ENCODE measurements around the gene TBRG1. TPM values are rescaled to one million over a fixed set of nuclear protein-coding genes. Genes with fewer than 3 reads are reported as not detected.

The TBRG1 gene, protein sequence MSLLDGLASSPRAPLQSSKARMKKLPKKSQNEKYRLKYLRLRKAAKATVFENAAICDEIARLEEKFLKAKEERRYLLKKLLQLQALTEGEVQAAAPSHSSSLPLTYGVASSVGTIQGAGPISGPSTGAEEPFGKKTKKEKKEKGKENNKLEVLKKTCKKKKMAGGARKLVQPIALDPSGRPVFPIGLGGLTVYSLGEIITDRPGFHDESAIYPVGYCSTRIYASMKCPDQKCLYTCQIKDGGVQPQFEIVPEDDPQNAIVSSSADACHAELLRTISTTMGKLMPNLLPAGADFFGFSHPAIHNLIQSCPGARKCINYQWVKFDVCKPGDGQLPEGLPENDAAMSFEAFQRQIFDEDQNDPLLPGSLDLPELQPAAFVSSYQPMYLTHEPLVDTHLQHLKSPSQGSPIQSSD
- 44.9 TPM for total RNA-seq
- long read RNA-seq, full-length matches to known transcripts = 46 of 96 reads
- long read RNA-seq, partial matches to known transcripts = 8 of 96 reads
- long read RNA-seq, other reads (novel, unspliced or antisense) = 42 of 96 reads

DNA sequence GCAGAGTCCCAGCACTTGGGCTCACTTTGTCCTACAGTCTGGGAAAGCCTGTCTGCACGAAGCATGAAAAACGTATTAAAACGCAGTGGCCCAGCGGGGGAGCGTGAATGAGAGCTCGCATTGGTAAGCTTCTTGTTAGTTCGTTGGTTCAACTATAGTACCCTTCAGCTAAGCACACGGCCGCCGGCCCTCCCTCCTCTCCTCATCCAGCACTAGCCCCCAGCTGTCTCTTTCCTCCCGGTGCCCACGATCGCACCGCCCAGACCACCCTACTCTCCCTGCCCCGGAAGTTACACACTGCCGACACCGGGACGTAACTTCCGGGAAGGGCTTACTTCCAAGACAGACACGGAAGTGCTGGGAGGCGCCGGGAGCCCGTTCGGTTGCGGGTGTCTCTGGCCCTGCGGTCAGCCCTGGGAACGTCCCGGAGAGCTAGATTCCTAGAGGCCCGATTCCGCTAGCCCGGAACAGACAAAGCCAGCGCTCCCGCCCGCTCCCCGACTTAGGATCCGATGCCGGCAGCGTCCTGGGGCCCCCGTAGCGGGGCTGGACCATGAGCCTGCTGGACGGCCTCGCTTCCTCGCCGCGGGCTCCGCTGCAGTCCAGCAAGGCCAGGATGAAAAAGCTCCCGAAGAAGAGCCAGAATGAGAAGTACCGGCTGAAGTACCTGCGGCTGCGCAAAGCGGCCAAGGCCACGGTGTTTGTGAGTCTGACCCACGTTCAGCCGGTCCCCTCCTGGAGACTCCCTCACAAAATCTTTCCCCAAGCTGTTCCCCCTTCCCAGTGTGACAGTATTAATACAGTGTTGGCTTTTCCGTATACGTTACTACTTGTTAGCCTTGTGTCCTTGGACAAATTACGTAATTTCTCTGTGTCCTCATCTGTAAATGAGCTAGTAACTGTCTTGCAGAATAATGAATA, at the start of gene TBRG1:
TBRG1 (plus strand) TSS at position 334 of the 921 bp plus-strand sequence; CDS start at position 554, 220 bp downstream.
- H3K4me3 ChIP-seq = peak within 1 kb of the TSS; percentile 92
- peaks cover 29% of the 10 kb centered on the region for H3K36me3 ChIP-seq
- H3K4me1 ChIP-seq = peaks cover 22% of the 10 kb centered on the region
- peak; percentile 98 for ATAC-seq
- TF ChIP-seq, protein P1, sequence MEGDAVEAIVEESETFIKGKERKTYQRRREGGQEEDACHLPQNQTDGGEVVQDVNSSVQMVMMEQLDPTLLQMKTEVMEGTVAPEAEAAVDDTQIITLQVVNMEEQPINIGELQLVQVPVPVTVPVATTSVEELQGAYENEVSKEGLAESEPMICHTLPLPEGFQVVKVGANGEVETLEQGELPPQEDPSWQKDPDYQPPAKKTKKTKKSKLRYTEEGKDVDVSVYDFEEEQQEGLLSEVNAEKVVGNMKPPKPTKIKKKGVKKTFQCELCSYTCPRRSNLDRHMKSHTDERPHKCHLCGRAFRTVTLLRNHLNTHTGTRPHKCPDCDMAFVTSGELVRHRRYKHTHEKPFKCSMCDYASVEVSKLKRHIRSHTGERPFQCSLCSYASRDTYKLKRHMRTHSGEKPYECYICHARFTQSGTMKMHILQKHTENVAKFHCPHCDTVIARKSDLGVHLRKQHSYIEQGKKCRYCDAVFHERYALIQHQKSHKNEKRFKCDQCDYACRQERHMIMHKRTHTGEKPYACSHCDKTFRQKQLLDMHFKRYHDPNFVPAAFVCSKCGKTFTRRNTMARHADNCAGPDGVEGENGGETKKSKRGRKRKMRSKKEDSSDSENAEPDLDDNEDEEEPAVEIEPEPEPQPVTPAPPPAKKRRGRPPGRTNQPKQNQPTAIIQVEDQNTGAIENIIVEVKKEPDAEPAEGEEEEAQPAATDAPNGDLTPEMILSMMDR (IDR thresholded peaks at IDR 0.05) = no peak
- DNase-seq = peak; percentile 94
- intact Hi-C loops (cut with DNase I) = no loop called here
- H3K9me3 ChIP-seq = no peaks in the 10 kb centered on the region
- H3K27me3 ChIP-seq = no peaks in the 10 kb centered on the region
- peak within 1 kb of the TSS; percentile 96 for H3K27ac ChIP-seq

DNA sequence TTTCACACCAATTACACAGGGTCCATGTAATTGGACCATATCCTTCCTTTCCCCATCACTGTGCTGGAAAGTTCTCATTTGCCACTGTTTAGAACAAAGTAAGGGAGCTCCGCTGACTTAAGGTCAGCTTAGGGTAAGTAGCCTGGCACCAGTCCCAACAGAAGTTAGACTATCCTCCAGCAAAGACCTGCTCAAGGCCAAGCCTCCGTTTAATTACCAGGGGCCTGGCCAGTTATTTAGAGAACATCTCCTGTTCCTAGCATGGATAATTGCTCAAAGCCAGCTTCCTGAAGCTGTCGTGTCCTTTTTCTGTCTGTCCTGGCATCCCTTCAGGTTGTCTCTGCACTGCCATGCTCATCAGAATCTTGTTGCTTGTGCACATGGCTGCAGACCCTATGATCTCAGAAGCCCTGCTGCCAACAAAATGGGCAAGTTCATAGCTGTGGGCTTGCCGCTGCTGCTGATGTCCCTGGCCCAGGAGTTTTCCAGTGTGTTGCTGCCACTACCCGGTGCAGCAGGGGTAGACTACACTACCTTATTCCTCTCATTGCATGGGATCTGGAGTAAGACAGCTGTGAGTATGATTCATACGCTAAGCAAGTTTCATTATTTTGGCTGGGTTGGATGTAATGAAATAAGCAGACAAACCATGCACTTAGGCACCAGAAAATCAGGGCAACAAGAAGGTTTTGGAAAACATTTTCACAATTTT, 44.8 kb upstream of the TBRG1 start:
- intact Hi-C loops (cut with DNase I) = no loop called here
- H3K27ac ChIP-seq = no peak overlapping the region
- H3K4me1 ChIP-seq = no peaks in the 10 kb centered on the region
- H3K27me3 ChIP-seq = no peaks in the 10 kb centered on the region
- no peaks in the 10 kb centered on the region for H3K9me3 ChIP-seq
- ATAC-seq (no peak), DNase-seq (no peak)
- H3K36me3 ChIP-seq = no peaks in the 10 kb centered on the region
- H3K4me3 ChIP-seq = no peak overlapping the region
- TF ChIP-seq, protein P1 (IDR thresholded peaks at IDR 0.05) = no peak

DNA sequence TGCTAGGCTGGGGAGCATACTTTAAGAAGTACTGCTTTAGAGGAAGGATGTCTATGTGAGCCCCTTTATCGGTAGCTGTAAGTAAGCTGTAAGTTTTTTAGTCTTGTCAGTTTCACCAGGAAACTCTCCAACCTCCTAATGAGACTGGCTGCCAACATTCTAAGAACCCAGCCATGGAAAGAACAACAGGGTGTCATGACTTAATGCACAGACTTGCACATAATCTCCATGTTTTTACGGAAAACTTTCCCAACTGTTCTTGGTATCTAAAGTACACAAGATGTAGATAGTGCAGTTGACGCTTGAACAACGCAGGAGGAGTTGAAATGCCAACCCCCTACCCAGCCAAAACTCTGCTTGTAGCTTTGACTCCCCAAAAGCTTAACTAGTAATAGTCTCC, 43.9 kb upstream of the TBRG1 start:
- Histone ChIP-seq H3K27me3 (no peaks in the 10 kb centered on the region), H3K36me3 (no peaks in the 10 kb centered on the region), H3K4me3 (no peak overlapping the region), H3K27ac (no peak overlapping the region), H3K4me1 (no peaks in the 10 kb centered on the region), H3K9me3 (no peaks in the 10 kb centered on the region)
- TF ChIP-seq, protein P1 (IDR thresholded peaks at IDR 0.05) = no peak
- intact Hi-C loops (cut with DNase I) = no loop called here
- no peak for ATAC-seq
- DNase-seq = no peak

DNA sequence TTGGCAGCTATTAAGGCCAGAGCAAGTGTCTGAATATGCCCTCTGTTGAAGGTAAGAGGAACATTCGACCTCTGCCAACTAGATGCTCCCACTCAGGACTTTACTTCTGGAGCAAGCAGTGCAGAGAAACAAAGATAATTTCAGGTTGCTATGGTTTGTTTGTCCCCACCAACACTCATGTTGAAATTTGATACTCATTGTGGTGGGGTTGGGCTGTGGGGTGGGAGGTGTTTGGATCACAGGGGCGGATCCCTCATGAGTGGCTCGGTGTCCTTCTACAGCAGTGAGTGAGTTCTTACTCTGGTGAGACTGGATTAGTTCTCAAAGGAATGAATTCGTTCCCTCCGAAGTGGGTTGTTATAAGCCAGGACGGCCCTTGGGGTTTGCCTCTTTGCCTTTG, 40.8 kb upstream of the TBRG1 start:
- no peak for DNase-seq
- Histone ChIP-seq H3K36me3 (no peaks in the 10 kb centered on the region), H3K9me3 (no peaks in the 10 kb centered on the region), H3K27ac (no peak overlapping the region), H3K4me1 (no peaks in the 10 kb centered on the region), H3K4me3 (no peak overlapping the region), H3K27me3 (peaks cover 5% of the 10 kb centered on the region)
- TF ChIP-seq, protein P1 (IDR thresholded peaks at IDR 0.05) = no peak
- peak; percentile 33 for ATAC-seq
- intact Hi-C loops (cut with DNase I) = no loop called here

DNA sequence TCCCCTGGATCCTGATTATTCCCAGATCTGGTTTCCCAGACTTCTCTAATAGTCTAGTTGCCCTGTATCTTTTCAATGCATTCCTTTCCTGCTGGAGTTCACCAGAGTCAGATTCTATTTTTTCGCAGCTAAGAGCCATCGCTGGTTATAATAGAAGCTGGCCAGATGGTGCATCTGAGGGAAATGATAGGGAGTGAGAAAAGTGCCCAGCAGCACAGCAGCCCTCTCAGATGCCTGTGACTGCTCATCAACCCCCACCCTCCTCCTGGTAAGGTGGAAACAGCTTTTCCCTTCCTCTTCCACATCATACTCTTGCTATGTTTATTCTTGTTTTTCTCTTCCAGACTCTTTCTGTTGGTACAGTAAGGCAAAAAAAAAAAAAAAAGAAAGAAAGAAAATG, 40.1 kb upstream of the TBRG1 start:
- peaks cover 5% of the 10 kb centered on the region for H3K27me3 ChIP-seq
- H3K36me3 ChIP-seq = no peaks in the 10 kb centered on the region
- no peaks in the 10 kb centered on the region for H3K4me1 ChIP-seq
- TF ChIP-seq, protein P1 (IDR thresholded peaks at IDR 0.05) = no peak
- ATAC-seq = no peak
- no peak overlapping the region for H3K4me3 ChIP-seq
- no peak for DNase-seq
- intact Hi-C loops (cut with DNase I) = no loop called here
- H3K27ac ChIP-seq = no peak overlapping the region
- no peaks in the 10 kb centered on the region for H3K9me3 ChIP-seq

Data from upper lobe of right lung (tissue), 1 donor.